PC-9 (cell line): Measurements from ENCODE around the gene MSI2.

Experiments used
- EZH2 ChIP-seq: fragments of 200-600 bp; sonication (generic); IDR thresholded peaks from 2 replicates; pipeline ENCODE4 v1.8.0; 2017; ENCODE audit warnings: antibody characterized with exemption, low read depth
- TF ChIP-seq, protein P1 (sequence below): fragments of 200-600 bp; sonication (generic); conservative IDR thresholded peaks from 2 replicates; pipeline ENCODE4 v1.6.1; 2017; ENCODE audit warnings: mixed run types, antibody characterized with exemption, mild to moderate bottlenecking, moderate library complexity

DNA sequence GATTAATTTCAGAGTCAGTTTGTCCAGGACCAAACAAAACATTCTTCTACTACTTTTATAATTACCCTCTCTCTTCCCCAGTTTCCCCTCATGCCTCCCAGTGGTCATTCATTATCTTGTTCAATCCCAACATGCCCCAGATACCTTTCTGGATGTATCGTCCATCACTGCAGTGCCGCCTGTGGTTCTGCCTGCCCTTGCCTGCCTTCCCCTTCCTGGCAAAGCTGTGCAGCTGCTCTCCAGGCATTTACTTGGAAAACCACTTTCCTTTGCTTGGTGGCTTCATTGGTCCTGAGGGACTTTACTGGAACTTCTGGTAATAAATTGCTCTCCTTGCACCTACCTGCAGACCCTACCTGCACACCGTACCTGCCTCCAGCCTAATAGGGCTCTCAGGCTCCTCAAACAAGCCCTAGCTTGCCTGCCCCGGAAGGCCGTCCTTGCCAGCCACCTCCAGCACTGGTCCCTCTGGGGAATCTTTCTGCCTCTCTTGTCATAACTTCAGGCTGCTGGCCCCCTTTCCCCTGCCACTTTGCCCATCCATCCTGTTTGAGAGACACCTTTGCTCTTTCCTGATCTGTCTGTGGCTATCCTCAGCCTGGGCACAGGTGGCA, 19.5 kb upstream of the MSI2 start:
- no peak for TF ChIP-seq EZH2
- TF ChIP-seq, protein P1, sequence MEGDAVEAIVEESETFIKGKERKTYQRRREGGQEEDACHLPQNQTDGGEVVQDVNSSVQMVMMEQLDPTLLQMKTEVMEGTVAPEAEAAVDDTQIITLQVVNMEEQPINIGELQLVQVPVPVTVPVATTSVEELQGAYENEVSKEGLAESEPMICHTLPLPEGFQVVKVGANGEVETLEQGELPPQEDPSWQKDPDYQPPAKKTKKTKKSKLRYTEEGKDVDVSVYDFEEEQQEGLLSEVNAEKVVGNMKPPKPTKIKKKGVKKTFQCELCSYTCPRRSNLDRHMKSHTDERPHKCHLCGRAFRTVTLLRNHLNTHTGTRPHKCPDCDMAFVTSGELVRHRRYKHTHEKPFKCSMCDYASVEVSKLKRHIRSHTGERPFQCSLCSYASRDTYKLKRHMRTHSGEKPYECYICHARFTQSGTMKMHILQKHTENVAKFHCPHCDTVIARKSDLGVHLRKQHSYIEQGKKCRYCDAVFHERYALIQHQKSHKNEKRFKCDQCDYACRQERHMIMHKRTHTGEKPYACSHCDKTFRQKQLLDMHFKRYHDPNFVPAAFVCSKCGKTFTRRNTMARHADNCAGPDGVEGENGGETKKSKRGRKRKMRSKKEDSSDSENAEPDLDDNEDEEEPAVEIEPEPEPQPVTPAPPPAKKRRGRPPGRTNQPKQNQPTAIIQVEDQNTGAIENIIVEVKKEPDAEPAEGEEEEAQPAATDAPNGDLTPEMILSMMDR: no peak
